Brain microvascular endothelial cell (primary cell): ENCODE data around the gene TBC1D10B.

Experiments used
- DNase-seq: peaks from one replicate; pipeline ENCODE4 v3.0.0-alpha.2; 2020
- H3K27ac ChIP-seq: fragments of 250-450 bp; sonication (Bioruptor Pico); 2 replicates; pipeline ENCODE4 v1.5.1; 2020; ENCODE audit warnings: mild to moderate bottlenecking, moderate library complexity
- H3K27me3 ChIP-seq: fragments of 250-450 bp; sonication (Bioruptor Pico); replicated peaks from 2 replicates; pipeline ENCODE4 v1.5.1; 2020; ENCODE audit warnings: mild to moderate bottlenecking
- H3K36me3 ChIP-seq: fragments of 250-450 bp; sonication (Bioruptor Pico); replicated peaks from 2 replicates; pipeline ENCODE4 v1.5.1; 2020; ENCODE audit warnings: mild to moderate bottlenecking
- H3K4me3 ChIP-seq: 2 replicates; pipeline ENCODE4 v1.5.1; 2011; ENCODE audit warnings: low read depth, mild to moderate bottlenecking, control low read depth, low read length, moderate library complexity
- in situ Hi-C: cut with HindIII; loops from 2 replicates; pipeline ENCODE4 v1.10.0; 2017; ENCODE audit warnings: low sequenced_read_pairs, low pct_ligation_motif_present
- TF ChIP-seq, protein P1 (sequence below): IDR thresholded peaks from 2 replicates; pipeline ENCODE4 v1.5.1; 2011; ENCODE audit warnings: low read depth, mild to moderate bottlenecking, moderate library complexity, low read length, control low read depth, inconsistent platforms; ENCODE audit errors: missing control alignments

TBC1D10B gene

DNA sequence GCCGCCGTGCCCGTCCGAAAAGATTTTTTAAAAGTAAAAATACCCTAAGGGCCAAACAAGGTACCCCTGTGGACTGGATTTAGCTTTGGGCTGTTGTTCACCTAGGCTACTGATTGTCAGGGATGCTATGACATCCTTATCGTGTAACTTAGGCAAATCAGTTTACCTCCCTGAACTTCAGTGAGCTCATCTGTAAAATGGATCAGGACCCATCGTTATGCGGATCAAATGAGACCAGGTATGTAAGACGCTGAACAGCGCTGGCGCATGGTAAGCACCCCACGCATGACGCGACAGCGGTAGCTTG lies 36.5 kb upstream of the TBC1D10B start:
- no peaks in the 10 kb centered on the region for H3K27me3 ChIP-seq
- H3K27ac ChIP-seq = no peak overlapping the region
- DNase-seq = no peak
- in situ Hi-C loops = no loop called here
- H3K36me3 ChIP-seq = peaks cover 4% of the 10 kb centered on the region
- H3K4me3 ChIP-seq = peak overlapping the region; percentile 71
- TF ChIP-seq, protein P1, sequence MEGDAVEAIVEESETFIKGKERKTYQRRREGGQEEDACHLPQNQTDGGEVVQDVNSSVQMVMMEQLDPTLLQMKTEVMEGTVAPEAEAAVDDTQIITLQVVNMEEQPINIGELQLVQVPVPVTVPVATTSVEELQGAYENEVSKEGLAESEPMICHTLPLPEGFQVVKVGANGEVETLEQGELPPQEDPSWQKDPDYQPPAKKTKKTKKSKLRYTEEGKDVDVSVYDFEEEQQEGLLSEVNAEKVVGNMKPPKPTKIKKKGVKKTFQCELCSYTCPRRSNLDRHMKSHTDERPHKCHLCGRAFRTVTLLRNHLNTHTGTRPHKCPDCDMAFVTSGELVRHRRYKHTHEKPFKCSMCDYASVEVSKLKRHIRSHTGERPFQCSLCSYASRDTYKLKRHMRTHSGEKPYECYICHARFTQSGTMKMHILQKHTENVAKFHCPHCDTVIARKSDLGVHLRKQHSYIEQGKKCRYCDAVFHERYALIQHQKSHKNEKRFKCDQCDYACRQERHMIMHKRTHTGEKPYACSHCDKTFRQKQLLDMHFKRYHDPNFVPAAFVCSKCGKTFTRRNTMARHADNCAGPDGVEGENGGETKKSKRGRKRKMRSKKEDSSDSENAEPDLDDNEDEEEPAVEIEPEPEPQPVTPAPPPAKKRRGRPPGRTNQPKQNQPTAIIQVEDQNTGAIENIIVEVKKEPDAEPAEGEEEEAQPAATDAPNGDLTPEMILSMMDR = no peak

DNA sequence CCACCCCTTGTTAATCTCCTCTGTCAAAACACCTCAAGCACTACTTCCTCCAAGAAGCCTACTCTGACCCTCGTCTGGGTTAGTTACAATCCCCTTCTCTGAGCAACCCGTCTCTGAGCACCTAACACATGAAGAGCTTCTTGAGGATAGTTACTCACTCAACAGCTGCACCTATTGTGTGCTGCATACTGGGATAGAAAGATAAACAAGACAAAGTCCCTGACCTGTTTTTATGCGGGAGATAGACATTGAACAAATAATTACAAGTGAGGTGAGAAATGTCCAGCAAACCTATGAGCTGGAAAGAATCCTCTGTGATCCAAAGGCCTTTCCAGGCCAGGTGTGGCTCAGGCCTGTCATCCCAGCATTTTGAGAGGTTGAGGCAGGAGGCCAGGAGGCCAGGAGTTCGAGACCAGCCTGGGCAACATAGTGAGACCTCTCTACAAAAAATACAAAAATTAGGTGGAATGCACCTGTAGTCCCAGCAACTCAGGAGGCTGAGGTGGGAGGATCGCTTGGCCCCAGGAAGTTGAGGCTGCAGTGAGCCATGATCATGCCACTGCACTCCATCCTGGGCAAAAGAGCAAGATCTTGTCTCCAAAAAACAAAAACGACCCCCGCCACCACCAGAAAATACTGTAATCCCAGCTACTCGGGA lies 31.6 kb upstream of the TBC1D10B start:
- no peak for DNase-seq
- in situ Hi-C loops = no loop called here
- TF ChIP-seq, protein P1 = no peak
- no peak overlapping the region for H3K4me3 ChIP-seq
- no peak overlapping the region for H3K27ac ChIP-seq
- peaks cover 5% of the 10 kb centered on the region for H3K36me3 ChIP-seq
- no peaks in the 10 kb centered on the region for H3K27me3 ChIP-seq

DNA sequence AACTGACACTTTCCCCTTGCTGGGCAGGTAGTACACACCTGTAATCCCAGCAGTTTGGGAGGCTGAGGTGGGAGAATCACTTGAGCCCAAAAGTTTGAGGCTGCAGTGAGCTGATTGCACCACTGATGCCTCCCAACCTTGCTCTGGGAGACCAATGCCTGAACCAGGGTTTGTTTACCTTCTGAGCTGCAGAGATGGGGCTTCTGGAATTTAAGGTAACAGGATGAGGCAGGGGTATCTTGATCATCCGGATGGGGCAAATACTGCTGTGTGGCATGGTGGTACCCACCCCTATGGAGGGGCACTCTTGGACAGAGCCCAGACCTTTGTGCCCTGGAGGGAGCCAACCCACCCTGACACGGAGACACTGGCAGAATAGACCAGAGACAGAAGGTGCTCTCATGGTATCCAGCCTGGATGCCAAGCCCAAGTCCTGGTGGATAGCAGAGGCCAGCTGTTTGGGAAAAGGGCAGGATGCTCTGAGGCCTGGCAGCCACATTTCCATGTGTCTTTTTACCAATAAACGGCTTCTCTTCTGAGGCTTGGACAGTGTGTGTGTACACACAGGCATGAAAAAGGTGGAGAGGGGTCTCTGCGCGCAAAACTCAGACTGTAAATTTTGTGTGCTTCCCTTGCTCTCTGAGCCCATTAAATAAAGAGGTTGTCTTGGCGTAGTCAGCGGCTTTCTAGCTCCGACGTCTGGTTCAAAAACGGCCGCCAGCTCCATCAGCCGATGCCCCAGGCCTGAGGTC lies 29.3 kb upstream of the TBC1D10B start:
- H3K36me3 ChIP-seq = peaks cover 5% of the 10 kb centered on the region
- TF ChIP-seq, protein P1 = no peak
- no peaks in the 10 kb centered on the region for H3K27me3 ChIP-seq
- H3K4me3 ChIP-seq = peak overlapping the region; percentile 55
- no peak for DNase-seq
- in situ Hi-C loops = no loop called here
- H3K27ac ChIP-seq = peak overlapping the region; percentile 77

DNA sequence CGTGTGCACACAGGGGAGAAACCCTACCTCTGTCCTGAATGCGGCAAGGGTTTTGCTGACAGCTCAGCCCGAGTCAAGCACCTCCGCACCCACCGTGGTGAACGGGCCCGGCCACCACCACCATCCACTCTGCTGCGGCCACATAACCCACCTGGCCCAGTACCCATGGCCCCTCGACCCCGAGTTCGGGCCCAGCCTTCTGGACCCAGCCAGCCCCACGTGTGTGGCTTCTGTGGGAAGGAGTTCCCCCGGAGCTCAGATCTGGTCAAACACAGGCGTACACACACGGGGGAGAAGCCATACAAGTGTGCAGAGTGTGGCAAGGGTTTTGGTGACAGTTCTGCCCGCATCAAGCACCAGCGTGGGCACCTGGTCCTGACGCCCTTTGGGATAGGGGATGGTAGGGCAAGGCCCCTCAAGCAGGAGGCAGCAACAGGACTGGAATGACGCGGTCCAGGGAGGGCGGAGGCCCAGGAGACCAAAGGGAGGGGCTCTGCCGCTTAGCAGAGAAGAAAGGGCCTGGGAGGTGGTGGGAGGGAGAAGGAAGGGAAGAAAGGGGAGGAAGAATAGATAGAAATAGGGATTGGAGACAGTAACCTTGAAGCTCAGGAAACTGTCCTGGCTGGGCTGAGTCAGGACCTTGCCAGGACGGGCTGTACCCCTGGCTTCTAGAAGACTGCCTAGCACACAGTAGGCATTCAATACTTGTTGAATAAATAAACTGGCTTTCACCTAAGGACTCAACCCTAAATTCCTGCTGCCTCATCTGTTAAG lies 28.6 kb upstream of the TBC1D10B start:
- DNase-seq = no peak
- Histone ChIP-seq H3K27ac (no peak overlapping the region), H3K27me3 (no peaks in the 10 kb centered on the region), H3K36me3 (peaks cover 5% of the 10 kb centered on the region), H3K4me3 (no peak overlapping the region)
- TF ChIP-seq, protein P1 = no peak
- in situ Hi-C loops = no loop called here

GRCh38 chr16:30397776-30398660 lies 27.7 kb upstream of the TBC1D10B start:
- TF ChIP-seq, protein P1 = no peak
- no peak overlapping the region for H3K4me3 ChIP-seq
- DNase-seq = no peak
- H3K27ac ChIP-seq = no peak overlapping the region
- in situ Hi-C loops = no loop called here
- peaks cover 5% of the 10 kb centered on the region for H3K36me3 ChIP-seq
- H3K27me3 ChIP-seq = no peaks in the 10 kb centered on the region
